ENCODE measurements around the gene GPATCH8.
A peak's percentile ranks its signal among the peaks of the same experiment; 100 is the strongest.
"Not testable (repeated sequence)": the region's sequence is repeated elsewhere in the genome, so short reads cannot be mapped to it uniquely, and the experiment has no call there.

GPATCH8 gene

GRCh38 chr17:44384281-44384822 is 118.9 kb downstream of the GPATCH8 start:
- in situ Hi-C loops (cut with MboI; ENCODE audit: low pct_unique_long_range_greater_than_20kb, low sequenced_read_pairs), result no loop called here
- no peak for DNase-seq

GRCh38 chr17:44383861-44384260 is 119.3 kb downstream of the GPATCH8 start:
- no peak for DNase-seq
- in situ Hi-C loops (cut with MboI; ENCODE audit: low pct_unique_long_range_greater_than_20kb, low sequenced_read_pairs), result no loop called here

DNA sequence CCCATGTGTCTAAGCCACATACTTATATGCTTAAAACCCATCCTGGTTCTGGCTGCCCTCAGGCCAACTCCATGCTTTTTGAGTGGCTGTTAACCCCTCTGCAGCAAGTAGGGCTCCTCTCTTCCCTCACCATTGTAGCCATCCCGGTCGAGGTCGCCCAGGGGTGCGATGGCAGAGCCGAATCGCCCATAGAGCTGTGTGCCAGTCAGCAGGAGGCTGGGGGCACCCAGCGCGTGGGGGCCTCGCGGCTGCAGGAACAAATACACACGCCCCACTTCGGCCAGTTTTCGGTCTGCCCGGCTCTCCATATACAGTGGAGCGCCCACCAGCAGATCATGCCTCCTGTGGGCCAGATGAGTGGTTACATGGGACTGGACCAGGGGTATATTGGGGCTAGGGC is 119.8 kb downstream of the GPATCH8 start:
- in situ Hi-C loops (cut with MboI; ENCODE audit: low pct_unique_long_range_greater_than_20kb, low sequenced_read_pairs), result no loop called here
- DNase-seq, result no peak

- in situ Hi-C loops (cut with MboI; ENCODE audit: low pct_unique_long_range_greater_than_20kb, low sequenced_read_pairs), result no loop called here
- no peak for DNase-seq
Measured at GRCh38 chr17:44382917-44383316, 120.3 kb downstream of the GPATCH8 start.

GRCh38 chr17:44381810-44382305 is 121.3 kb downstream of the GPATCH8 start:
- no peak for DNase-seq
- in situ Hi-C loops (cut with MboI; ENCODE audit: low pct_unique_long_range_greater_than_20kb, low sequenced_read_pairs), result no loop called here

DNA sequence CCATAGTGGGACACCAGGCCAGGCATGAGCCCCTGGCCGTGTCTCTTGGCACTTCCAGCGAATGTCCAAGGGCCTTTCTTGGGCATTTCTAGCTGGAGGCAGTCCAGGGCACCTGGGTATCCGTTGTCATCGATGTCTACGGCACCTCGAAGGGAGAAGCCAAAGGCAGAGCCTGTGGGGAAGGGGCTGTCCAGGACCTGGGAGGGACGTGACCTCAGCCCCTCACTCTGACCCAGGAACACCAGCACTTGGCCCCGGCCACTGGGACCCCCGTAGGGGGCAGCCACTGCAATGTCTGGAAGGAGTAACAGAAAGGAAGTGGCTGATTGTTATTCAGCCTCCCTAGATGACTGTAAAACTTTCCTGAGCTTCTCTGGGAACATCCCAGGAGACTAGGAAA is 122.4 kb downstream of the GPATCH8 start:
- DNase-seq, result no peak
- in situ Hi-C loops (cut with MboI; ENCODE audit: low pct_unique_long_range_greater_than_20kb, low sequenced_read_pairs), result no loop called here

DNA sequence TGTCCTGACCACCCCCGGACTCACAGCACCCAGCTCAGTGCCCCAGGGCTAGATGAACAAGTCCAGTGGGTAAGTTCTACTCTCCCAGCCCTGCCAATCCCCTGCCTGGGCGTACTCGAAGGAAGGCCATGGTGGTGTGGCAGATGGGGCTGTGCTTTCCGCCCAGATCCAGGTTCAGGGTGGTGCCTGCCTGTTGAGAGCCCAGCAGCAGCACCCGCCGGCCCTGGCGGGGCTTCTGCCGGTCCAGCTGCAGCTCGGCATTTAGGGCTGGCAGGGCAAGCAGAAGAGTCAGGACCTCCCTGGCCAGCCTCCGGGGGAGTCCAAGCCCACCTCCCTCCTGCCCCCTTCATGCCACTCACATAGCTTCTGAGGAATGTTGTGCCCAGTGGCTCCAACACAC is 123.3 kb downstream of the GPATCH8 start:
- in situ Hi-C loops (cut with MboI; ENCODE audit: low pct_unique_long_range_greater_than_20kb, low sequenced_read_pairs), result no loop called here
- DNase-seq, result no peak

GRCh38 chr17:44378171-44378705 is 125.0 kb downstream of the GPATCH8 start:
- in situ Hi-C loops (cut with MboI; ENCODE audit: low pct_unique_long_range_greater_than_20kb, low sequenced_read_pairs), result no loop called here
- DNase-seq, result no peak

DNA sequence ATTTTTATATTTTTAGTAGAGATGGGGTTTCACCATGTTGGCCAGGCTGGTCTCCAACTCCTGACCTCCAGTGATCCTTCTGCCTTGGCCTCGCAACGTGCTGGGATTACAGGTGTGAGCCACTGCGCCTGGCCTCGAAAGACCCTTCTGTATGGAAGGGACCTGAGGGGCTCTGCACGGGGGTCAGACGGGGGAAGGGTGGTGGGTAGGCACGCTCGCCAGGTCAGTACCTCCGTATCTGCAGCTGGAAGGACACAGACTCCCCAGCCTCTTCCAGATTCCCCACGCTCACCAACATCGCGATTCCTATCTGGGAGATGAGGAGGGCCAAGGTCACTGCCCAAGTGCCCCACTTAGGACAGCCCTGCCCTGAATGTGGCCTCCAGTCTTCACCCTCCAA is 126.4 kb downstream of the GPATCH8 start:
- DNase-seq, result no peak
- in situ Hi-C loops (cut with MboI; ENCODE audit: low pct_unique_long_range_greater_than_20kb, low sequenced_read_pairs), result no loop called here

- in situ Hi-C loops (cut with MboI; ENCODE audit: low pct_unique_long_range_greater_than_20kb, low sequenced_read_pairs), result no loop called here
- peak; percentile 41 for DNase-seq
Measured at GRCh38 chr17:44376124-44376523, 127.1 kb downstream of the GPATCH8 start.

DNA sequence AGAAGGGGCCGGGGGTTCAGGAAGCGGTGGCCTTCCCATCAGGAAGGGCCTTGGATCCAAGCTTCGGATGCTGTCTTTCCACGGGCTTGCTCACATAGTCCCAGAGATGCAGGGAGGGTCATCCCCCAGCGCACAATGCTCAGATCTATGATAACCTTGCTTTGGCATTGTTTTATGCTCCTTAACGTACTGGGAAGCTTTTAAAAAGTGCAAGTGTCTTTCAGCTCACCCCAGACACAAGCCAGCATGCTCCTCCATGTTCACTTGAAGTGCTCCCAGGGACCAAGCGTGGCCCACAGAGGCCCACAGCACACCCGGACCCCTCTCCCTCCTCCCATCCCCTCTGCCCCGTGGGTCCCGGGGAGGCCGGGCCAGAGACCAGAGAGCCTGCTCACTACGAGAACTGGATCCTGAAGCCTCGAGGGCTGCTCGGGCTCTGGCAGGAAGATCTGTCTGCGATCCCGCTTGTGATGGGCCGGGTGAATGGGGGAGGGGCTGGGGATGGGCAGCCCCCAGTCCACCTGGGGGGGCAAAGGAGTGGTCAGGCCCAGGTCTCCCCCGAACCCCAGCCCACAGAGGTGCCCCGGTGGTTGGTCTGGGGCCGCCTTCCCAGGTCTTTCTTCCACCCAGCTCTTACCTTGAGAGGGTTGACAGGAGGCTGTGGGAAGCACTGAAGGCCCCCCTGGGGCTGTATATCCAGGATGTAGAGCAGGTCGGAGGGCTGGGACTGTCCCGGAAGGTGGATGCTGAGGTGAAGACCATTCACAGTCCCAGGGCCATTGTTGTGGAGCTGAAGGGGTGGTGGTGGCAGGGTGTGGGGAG is 127.8 kb downstream of the GPATCH8 start:
- in situ Hi-C loops (cut with MboI; ENCODE audit: low pct_unique_long_range_greater_than_20kb, low sequenced_read_pairs), result no loop called here
- no peak for DNase-seq

DNA sequence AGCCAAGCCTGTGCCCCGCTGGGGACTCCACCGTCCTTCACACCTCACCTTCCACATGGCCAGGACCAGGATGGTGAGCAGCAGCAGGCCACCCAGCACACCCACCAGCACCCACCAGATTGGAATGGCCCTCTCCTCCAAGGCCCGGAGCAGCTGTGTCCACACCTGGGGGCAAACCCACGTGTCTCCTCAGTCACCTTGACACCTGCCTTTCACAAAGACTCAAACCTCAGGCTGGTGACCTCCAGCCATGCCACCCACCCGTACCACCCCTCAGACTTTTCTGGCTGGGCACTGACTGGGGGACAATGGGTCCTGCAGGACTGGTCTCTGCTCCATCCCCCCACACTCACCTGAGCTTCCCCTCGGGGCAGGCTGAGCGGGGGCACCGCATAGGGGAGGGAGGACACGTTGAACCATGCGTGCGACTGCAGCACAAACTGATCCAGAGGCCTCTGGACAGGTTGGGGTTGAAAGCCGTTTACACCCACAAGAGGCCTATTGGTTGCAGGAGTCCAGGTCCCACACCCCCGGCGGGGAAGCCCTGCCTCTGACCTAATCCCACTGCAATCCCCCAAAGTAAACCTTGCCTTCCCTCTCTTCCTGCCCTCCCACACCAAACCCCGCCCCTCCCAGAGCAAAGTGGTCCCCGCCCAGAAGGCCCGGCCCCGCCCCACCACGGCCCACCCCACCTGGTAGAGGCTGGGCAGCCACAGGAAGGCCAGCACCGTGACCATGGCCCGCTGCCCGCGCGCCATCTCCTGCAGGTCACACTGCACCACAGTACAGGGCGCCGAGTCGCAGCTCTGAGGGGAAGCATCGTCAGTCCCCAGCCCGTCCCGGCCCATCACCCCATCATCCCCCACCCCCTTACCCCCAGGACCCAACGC is 128.7 kb downstream of the GPATCH8 start:
- DNase-seq, result no peak
- in situ Hi-C loops (cut with MboI; ENCODE audit: low pct_unique_long_range_greater_than_20kb, low sequenced_read_pairs), result no loop called here

DNA sequence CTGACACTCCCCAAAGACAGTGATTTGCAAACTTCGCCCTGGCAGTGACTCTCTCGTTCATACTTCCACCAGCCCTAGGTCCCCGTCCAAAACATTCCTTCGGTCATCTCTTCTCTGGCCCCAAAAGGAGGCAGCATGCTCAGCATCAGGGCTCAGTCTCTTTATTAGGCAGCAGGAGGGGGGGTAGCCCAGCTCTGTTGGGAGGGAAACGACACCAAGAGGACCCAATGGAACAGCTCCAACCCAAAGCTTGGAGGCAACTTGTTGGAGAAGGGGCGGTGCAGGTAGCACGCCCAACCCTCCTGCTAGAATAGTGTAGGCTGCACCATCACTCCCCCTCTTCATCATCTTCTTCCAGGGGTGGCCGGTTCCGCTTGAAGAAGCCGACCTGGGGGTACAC is 131.2 kb downstream of the GPATCH8 start:
- DNase-seq, result no peak
- in situ Hi-C loops (cut with MboI; ENCODE audit: low pct_unique_long_range_greater_than_20kb, low sequenced_read_pairs), result no loop called here

- in situ Hi-C loops (cut with MboI; ENCODE audit: low pct_unique_long_range_greater_than_20kb, low sequenced_read_pairs); DNase-seq: not testable (repeated sequence)
Measured at GRCh38 chr17:44369414-44370023, 133.7 kb downstream of the GPATCH8 start.

GRCh38 chr17:44368391-44369243 is 134.6 kb downstream of the GPATCH8 start:
- DNase-seq; in situ Hi-C loops (cut with MboI; ENCODE audit: low pct_unique_long_range_greater_than_20kb, low sequenced_read_pairs): not testable (repeated sequence)

DNA sequence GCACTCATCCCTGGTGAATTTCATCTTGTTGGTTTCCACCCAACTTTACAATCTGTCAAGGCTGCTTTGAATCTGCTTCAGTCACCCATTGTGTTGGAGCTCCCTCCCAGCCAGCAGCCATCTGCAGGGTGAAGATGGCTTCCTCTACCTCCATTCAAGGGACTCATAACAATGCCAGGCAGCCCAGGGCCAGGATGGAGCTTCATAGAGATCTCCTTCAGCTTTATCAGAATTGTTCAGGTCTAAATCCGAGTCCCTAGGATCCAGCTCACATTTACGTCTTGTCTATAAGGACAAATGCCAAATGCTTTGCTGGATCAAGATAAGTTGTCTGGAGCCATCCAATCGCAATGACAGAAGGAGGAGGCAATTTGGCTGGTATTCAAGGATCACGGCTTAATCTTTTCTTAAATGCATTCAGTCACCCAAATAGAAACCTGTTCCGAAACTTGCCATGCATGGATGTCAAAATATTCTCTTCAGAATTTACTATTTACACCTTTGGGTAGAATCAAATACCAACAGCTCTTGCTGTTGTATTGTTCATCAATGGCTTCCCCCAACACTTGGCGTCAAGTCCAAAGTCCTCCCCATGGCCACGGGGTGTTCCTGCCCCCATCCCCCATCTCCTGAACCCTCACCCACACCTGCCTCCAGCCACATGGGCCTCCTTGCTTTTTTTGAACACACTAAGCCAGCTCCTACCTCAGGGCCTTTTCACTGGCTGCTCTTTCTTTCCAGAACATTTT is 135.8 kb downstream of the GPATCH8 start:
- DNase-seq, result no peak
- in situ Hi-C loops (cut with MboI; ENCODE audit: low pct_unique_long_range_greater_than_20kb, low sequenced_read_pairs), result no loop called here

GRCh38 chr17:44365051-44365450 is 138.2 kb downstream of the GPATCH8 start:
- DNase-seq; in situ Hi-C loops (cut with MboI; ENCODE audit: low pct_unique_long_range_greater_than_20kb, low sequenced_read_pairs): not testable (repeated sequence)
